Colonic mucosa (tissue), 4 donors: Measurements from ENCODE around the gene SEC23A. TPM values are rescaled to one million over a fixed set of nuclear protein-coding genes. Genes with fewer than 3 reads are reported as not detected.

Experiments used
- DNase-seq: peaks from one replicate; pipeline ENCODE4 v3.0.0-alpha.2; 2020
- H3K27ac ChIP-seq: fragments of 200-600 bp; one replicate; pipeline ENCODE4 v1.8.0; 2021
- H3K27me3 ChIP-seq: fragments of 200-600 bp; one replicate; pipeline ENCODE4 v1.8.0; 2021
- H3K36me3 ChIP-seq: fragments of 200-600 bp; one replicate; pipeline ENCODE4 v1.8.0; 2021
- H3K4me1 ChIP-seq: fragments of 200-600 bp; one replicate; pipeline ENCODE4 v1.8.0; 2021; ENCODE audit warnings: mild to moderate bottlenecking
- H3K4me3 ChIP-seq: fragments of 200-600 bp; one replicate; pipeline ENCODE4 v1.8.0; 2021
- H3K9ac ChIP-seq, 2 donors: one replicate each; pipeline ENCODE4 v1.7.0; 2013; ENCODE audit warnings: control low read depth in 2 of 2, low read depth in 2 of 2, low read length in 2 of 2
- H3K9me3 ChIP-seq: fragments of 200-600 bp; one replicate; pipeline ENCODE4 v1.8.0; 2021
- intact Hi-C: fragments of 100-400 bp; cut with DNase I; formaldehyde crosslinking; loops from one replicate; pipeline ENCODE4 v1.14.1; 2022
- total RNA-seq, 2 donors: library from RNA; stranded (reverse); fragmentation: NEBNext Ultra II Directional in 1 of 2; extraction: Animal tissue kit (Norgen Biotek cat#: 25700) in 1 of 2; gene quantifications; one replicate each; pipeline ENCODE4 v1.2.1, GENCODE V29; 2021
- TF ChIP-seq, protein P1 (sequence below): fragments of 200-600 bp; IDR thresholded peaks from one replicate; pipeline ENCODE4 v1.8.0; 2022; ENCODE audit warnings: antibody characterized with exemption, mild to moderate bottlenecking
- donor health status: healthy.
- donor health status: DM: no; HTN: no; CAD: no.
- donor health status: DM: no; HTN: no; CAD: no.

Gene SEC23A
- total RNA-seq, 2 donors from 2014 or later = 66.6 to 132 TPM

DNA sequence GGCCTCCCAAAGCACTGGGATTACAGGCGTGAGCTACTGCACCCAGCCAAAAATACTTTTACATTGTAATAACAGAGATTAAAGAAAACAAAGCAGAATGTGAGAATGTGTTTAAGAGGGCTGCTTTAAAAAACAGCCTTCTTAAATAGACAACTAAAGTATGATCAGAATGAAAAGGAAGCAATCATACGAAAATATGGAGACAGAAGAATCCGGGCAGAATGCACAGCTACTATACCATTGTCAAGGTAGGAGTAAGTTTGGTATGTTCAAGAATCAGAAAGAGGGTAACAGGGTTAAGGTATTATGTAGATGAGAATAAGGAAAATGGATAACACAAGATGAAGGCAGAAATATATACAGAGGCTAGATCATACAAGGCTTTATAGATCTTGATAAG is 8.5 kb downstream of the SEC23A start:
- no peak for DNase-seq
- peaks cover 9% of the 10 kb centered on the region for H3K36me3 ChIP-seq
- H3K9ac ChIP-seq = no peak overlapping the region
- no peak overlapping the region for H3K4me3 ChIP-seq
- peaks cover 14% of the 10 kb centered on the region for H3K4me1 ChIP-seq
- TF ChIP-seq, protein P1, sequence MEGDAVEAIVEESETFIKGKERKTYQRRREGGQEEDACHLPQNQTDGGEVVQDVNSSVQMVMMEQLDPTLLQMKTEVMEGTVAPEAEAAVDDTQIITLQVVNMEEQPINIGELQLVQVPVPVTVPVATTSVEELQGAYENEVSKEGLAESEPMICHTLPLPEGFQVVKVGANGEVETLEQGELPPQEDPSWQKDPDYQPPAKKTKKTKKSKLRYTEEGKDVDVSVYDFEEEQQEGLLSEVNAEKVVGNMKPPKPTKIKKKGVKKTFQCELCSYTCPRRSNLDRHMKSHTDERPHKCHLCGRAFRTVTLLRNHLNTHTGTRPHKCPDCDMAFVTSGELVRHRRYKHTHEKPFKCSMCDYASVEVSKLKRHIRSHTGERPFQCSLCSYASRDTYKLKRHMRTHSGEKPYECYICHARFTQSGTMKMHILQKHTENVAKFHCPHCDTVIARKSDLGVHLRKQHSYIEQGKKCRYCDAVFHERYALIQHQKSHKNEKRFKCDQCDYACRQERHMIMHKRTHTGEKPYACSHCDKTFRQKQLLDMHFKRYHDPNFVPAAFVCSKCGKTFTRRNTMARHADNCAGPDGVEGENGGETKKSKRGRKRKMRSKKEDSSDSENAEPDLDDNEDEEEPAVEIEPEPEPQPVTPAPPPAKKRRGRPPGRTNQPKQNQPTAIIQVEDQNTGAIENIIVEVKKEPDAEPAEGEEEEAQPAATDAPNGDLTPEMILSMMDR = no peak
- intact Hi-C loops = no loop called here
- H3K27ac ChIP-seq = no peak overlapping the region
- H3K27me3 ChIP-seq = no peaks in the 10 kb centered on the region
- no peaks in the 10 kb centered on the region for H3K9me3 ChIP-seq

DNA sequence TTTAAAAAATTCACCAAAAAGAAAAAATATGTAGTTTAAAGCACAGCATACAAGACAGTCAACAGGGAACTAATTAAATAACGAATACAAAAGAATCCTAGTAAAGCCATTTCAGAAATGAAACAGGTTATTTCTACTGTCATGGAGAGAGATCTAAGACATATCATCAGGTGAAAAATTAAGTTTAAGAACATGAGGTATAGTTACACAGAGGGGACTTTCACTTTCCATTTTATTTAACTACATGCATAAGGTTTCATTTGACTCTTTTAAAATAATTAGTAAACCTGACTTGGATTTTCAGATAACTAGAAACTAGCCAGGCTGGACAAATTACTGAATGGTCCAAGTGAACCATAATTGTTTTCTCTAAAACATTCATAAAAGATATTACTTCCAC is 11.3 kb downstream of the SEC23A start:
- H3K36me3 ChIP-seq = peaks cover 9% of the 10 kb centered on the region
- no peak overlapping the region for H3K9ac ChIP-seq
- H3K27me3 ChIP-seq = no peaks in the 10 kb centered on the region
- intact Hi-C loops = no loop called here
- H3K9me3 ChIP-seq = no peaks in the 10 kb centered on the region
- no peak overlapping the region for H3K4me3 ChIP-seq
- TF ChIP-seq, protein P1 = no peak
- no peak for DNase-seq
- peaks cover 4% of the 10 kb centered on the region for H3K4me1 ChIP-seq
- no peak overlapping the region for H3K27ac ChIP-seq

DNA sequence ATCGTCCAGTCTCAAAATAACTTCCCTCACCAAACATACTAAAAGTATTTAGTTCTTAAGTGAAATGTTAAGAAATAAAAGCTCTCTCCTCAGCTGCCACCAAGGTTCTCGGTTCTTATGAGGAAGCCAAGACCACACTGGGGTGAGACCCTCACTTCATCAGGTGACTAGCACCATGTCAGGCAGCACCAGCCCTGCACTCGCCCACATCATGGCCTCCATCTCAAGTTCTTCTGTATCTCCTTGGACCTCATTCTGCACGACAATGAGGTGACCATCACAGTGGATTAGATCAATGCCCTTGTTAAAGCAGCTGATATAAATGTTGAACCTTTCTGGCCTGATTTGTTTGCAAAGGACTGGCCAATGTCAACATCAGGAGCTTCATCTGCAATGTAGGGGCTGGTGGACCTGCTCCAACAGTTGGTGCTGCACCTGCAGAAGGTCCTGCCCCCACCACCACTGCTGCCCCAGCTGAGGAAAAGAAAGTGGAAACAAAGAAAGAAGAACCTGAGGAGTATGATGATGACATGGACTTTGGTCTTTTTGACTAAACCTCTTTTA is 12.4 kb downstream of the SEC23A start:
- Histone ChIP-seq H3K27ac (no peak overlapping the region), H3K4me3 (no peak overlapping the region), H3K9me3 (no peaks in the 10 kb centered on the region), H3K27me3 (no peaks in the 10 kb centered on the region), H3K36me3 (peaks cover 15% of the 10 kb centered on the region), H3K9ac (no peak overlapping the region), H3K4me1 (peaks cover 4% of the 10 kb centered on the region)
- TF ChIP-seq, protein P1 = no peak
- DNase-seq = no peak
- intact Hi-C loops = no loop called here

DNA sequence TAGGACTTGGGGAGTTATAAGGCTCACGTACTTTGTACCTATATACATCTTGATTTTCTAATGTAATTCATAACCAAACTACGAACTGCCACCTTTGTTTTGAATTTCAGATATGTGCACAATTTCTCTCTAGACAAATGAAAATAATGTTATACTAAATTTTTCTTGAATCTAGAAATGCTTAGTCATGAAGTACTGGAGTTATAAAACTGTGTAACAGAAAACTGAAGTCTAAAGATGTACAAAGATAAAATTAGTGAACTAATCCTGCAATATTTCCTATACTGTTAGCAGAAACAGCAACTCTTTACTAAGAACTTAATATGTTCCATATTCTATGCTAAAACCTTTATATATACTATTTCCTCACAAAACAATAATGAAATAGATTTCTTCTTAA is 15.5 kb downstream of the SEC23A start:
- no peak for DNase-seq
- Histone ChIP-seq H3K27me3 (no peaks in the 10 kb centered on the region), H3K36me3 (peaks cover 12% of the 10 kb centered on the region), H3K27ac (no peak overlapping the region), H3K4me1 (peaks cover 4% of the 10 kb centered on the region), H3K9me3 (no peaks in the 10 kb centered on the region), H3K4me3 (no peak overlapping the region), H3K9ac (no peak overlapping the region)
- intact Hi-C loops = no loop called here
- TF ChIP-seq, protein P1 = no peak

DNA sequence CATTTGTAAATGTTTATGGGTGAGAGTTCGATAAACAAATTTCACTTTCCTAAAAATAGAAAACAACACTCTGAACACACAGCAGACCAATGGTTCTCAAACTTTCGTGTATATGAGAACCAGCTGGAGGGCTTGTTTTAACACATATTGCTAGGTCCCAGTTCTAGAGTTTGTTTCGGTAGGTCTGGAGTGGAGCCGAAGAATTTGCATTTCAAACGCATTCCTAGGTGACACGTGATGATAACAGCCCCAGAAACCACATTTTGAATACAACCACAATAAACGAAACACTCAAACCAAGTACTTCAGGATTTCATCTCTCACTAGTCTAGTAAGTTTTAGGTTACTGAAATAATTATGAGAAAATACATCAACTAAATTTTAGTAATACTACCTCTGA is 17.1 kb downstream of the SEC23A start:
- H3K9me3 ChIP-seq = no peaks in the 10 kb centered on the region
- H3K27ac ChIP-seq = no peak overlapping the region
- H3K36me3 ChIP-seq = peaks cover 6% of the 10 kb centered on the region
- no peak for DNase-seq
- intact Hi-C loops = no loop called here
- no peak overlapping the region for H3K9ac ChIP-seq
- TF ChIP-seq, protein P1 = no peak
- no peak overlapping the region for H3K4me3 ChIP-seq
- no peaks in the 10 kb centered on the region for H3K4me1 ChIP-seq
- no peaks in the 10 kb centered on the region for H3K27me3 ChIP-seq
